Tibial artery (tissue), 4 donors: ENCODE data around the gene MAP3K7.

ENCODE experiments used
- DNase-seq, 2 donors: peaks; one replicate each; pipeline ENCODE4 v3.0.0-alpha.2; 2019
- H3K27ac ChIP-seq, 2 donors: fragments of 200-600 bp; sonication (generic) in 1 of 2; 1 replicate in 1 of 2; 2 replicates in 1 of 2; pipeline ENCODE4 v1.5.1; 2018 to 2019; ENCODE audit warnings: mild to moderate bottlenecking in 1 of 2
- H3K27me3 ChIP-seq, 2 donors: fragments of 200-600 bp; sonication (generic) in 1 of 2; one replicate each; pipeline versions ENCODE4 v1.5.1 to v1.6.0; 2016 to 2019
- H3K36me3 ChIP-seq, 3 donors: fragments of 200-600 bp; sonication (generic) in 2 of 3; one replicate each; pipeline ENCODE4 v1.5.1; 2016 to 2019; ENCODE audit warnings: mild to moderate bottlenecking in 2 of 3
- H3K4me1 ChIP-seq, 4 donors: fragments of 200-600 bp; sonication (generic) in 2 of 4; 1 replicate in 3 of 4; 2 replicates in 1 of 4; pipeline ENCODE4 v1.5.1; 2016 to 2019
- H3K4me3 ChIP-seq, 2 donors: fragments of 200-600 bp; sonication (generic) in 1 of 2; 1 replicate in 1 of 2; 2 replicates in 1 of 2; pipeline ENCODE4 v1.5.1; 2018 to 2019; ENCODE audit warnings: mild to moderate bottlenecking in 2 of 2
- H3K9me3 ChIP-seq, 3 donors: fragments of 200-600 bp; sonication (generic) in 1 of 3; one replicate each; pipeline ENCODE4 v1.5.1; 2016 to 2019
- intact Hi-C: fragments of 100-400 bp; cut with DNase I; formaldehyde crosslinking; loops from one replicate; pipeline ENCODE4 v1.15.0; 2023; ENCODE audit warnings: low total_unique reads
- TF ChIP-seq, protein P1 (sequence below), 2 experiments: fragments of 200-600 bp in 1 of 2; fragments of 450-650 bp in 1 of 2; IDR thresholded peaks; one replicate each; pipeline ENCODE4 v1.5.1; 2017 to 2019; ENCODE audit warnings: antibody characterized with exemption in 2 of 2, mild to moderate bottlenecking in 1 of 2, moderate library complexity in 1 of 2

The MAP3K7 gene

DNA sequence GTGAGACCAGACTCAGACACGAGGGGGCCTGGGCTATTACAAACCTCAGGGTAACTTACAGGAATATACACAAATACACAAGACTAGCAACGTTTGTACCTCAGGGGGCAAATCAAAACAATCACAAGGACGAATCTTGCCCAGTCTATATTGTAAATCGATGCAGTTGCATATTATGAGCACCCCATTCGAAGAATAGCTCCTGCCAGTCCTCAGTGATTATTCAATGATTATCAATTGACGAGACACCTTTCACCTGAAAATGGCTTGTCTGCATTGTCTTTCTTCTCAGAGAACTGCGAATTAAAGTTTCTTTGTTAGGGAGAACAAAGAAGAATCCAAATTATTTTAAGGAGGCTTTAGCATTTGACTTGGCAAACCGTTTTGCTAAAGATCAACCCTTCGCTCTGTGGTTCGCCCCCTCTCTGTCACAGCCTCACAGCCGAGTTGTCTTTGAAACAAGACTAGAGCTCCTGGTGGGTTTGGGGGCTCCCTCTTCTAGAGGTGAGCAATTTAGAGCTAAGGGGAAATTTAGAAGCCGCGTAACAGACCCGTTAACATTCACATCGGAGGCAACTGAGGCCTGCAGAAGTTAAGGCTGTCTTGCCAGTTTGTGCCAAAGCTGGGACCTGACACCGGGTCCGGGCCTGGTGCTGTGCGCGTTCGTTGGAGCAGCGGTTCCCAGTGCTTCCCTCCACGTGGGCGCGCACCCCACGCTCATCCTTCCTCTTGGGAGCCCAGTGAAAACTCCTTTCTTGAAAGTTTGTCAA is 24.9 kb upstream of the MAP3K7 start:
- DNase-seq, result no peak

DNA sequence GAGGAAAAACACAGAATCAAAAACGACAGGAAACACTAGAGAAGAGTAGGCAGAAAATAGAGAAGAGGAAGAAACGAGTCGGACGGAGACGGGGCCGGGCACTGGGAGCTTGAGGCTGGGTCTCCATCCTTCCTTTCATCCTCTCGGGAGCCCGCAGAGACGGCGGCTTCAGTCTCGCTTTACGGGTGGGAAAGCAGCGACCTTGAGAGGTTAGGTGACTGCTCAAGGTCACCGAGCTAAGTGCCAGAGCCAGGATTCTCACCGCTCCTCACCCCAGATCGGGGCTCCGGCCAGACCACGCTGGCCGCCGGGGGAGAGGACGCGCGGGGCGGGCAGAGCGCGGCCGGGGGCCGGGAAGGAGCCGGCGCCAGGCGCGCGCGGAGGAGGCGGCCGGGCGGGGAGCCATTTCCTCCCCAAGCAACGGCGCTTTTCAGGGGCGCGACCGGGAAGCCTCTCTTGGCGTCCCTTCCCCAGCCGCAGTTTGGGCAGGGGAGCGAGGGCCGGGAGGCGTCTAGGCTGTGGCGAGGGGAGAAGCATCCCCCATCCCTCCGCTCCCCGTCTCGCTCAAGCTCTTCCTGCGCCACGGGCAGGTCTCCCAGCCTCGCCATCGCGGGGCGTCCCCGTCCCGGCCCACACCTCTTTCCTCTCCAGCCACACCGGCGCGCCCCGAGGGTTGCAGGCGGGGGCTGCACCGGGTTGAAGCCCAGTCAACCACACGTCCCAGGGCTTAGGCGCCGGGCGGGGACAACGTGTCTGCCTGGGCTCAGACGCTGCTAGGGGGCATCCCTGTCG is 24.1 kb upstream of the MAP3K7 start:
- Histone ChIP-seq H3K27ac (peak overlapping the region; percentile 33 to 39), H3K4me3 (peak overlapping the region; percentile 55 to 59), H3K4me1 (peaks cover 0 to 18% (median 8%) of the 10 kb centered on the region in 4 donors), H3K36me3 (no peaks in the 10 kb centered on the region), H3K27me3 (peaks cover 0 to 22% of the 10 kb centered on the region in 2 donors), H3K9me3 (no peaks in the 10 kb centered on the region)
- TF ChIP-seq, protein P1, sequence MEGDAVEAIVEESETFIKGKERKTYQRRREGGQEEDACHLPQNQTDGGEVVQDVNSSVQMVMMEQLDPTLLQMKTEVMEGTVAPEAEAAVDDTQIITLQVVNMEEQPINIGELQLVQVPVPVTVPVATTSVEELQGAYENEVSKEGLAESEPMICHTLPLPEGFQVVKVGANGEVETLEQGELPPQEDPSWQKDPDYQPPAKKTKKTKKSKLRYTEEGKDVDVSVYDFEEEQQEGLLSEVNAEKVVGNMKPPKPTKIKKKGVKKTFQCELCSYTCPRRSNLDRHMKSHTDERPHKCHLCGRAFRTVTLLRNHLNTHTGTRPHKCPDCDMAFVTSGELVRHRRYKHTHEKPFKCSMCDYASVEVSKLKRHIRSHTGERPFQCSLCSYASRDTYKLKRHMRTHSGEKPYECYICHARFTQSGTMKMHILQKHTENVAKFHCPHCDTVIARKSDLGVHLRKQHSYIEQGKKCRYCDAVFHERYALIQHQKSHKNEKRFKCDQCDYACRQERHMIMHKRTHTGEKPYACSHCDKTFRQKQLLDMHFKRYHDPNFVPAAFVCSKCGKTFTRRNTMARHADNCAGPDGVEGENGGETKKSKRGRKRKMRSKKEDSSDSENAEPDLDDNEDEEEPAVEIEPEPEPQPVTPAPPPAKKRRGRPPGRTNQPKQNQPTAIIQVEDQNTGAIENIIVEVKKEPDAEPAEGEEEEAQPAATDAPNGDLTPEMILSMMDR (IDR thresholded peaks at IDR 0.05), result no peak
- peak in 1 of 2 donors; percentile 23 for DNase-seq
- intact Hi-C loops, result no loop called here

More for the DNA sequence above, 24.9 kb upstream of the MAP3K7 start:
- Histone ChIP-seq H3K9me3 (no peaks in the 10 kb centered on the region), H3K4me3 (peak overlapping the region; percentile 55 to 59), H3K36me3 (no peaks in the 10 kb centered on the region), H3K27me3 (peaks cover 0 to 22% of the 10 kb centered on the region in 2 donors), H3K4me1 (peaks cover 0 to 18% (median 8%) of the 10 kb centered on the region in 4 donors), H3K27ac (peak overlapping the region in 1 of 2 donors; percentile 19)
- TF ChIP-seq, protein P1 (IDR thresholded peaks at IDR 0.05), result no peak
- intact Hi-C loops, result no loop called here

DNA sequence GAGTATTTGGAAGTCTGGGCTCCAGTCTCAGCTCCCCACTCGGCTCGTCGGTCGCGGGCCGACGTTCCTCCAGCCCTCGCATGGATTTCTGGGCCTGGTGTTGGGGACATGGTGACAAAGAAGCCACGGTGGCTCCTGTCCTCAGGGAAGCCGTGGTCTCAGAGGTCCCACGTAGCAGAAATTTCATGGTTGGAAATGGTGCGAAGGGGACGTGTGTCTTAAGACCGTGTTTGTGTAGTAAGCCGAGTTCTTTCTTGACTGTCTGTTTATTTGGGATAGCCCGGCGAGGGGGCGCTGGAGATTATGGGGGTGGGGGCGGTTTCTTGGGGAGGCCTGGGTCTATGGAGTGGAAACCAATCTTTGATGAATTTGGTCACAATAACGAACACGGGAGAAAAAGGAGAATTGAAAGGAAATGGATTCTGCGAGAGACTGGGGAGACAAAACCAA is 23.5 kb upstream of the MAP3K7 start:
- peaks cover 0 to 18% (median 8%) of the 10 kb centered on the region in 4 donors for H3K4me1 ChIP-seq
- H3K27ac ChIP-seq, result peak overlapping the region; percentile 33 to 39
- DNase-seq, result no peak
- no peaks in the 10 kb centered on the region for H3K9me3 ChIP-seq
- H3K36me3 ChIP-seq, result no peaks in the 10 kb centered on the region
- intact Hi-C loops, result no loop called here
- H3K4me3 ChIP-seq, result peak overlapping the region; percentile 55 to 59
- TF ChIP-seq, protein P1 (IDR thresholded peaks at IDR 0.05), result no peak
- peaks cover 0 to 21% of the 10 kb centered on the region in 2 donors for H3K27me3 ChIP-seq

DNA sequence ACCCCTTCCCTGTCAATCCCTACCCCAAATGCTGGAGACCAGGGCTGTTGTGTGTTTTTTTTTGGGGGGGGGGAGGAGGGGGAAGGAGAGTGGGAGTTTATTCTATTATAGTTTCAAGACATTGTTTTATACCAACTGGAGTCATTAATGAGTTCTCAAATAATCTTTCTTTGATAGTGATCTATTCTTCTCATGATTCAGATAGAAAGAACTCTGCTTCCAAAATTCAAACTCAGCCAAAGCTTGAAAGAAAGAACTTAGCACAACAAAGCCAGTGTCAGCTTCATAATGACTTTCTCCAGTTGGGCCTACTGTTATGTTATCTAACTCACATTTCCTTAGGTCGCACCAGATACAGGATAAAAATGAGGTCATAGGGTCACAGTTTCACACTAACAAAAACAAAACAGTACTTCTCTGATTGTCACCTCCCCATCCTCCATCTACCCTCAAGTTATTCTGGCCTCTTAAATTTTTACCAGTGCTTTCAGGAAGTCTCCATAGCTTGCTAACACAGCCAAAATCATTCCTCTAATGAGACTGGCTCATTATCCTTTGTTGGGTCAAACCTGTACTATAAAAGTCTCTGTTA is 19.0 kb upstream of the MAP3K7 start:
- H3K27ac ChIP-seq, result no peak overlapping the region
- H3K36me3 ChIP-seq, result no peaks in the 10 kb centered on the region
- intact Hi-C loops, result no loop called here
- H3K4me1 ChIP-seq, result peaks cover 0 to 5% (median 0%) of the 10 kb centered on the region in 4 donors
- TF ChIP-seq, protein P1 (IDR thresholded peaks at IDR 0.05), result no peak
- no peak for DNase-seq
- H3K9me3 ChIP-seq, result no peaks in the 10 kb centered on the region
- peaks cover 0 to 6% of the 10 kb centered on the region in 2 donors for H3K27me3 ChIP-seq
- H3K4me3 ChIP-seq, result no peak overlapping the region

DNA sequence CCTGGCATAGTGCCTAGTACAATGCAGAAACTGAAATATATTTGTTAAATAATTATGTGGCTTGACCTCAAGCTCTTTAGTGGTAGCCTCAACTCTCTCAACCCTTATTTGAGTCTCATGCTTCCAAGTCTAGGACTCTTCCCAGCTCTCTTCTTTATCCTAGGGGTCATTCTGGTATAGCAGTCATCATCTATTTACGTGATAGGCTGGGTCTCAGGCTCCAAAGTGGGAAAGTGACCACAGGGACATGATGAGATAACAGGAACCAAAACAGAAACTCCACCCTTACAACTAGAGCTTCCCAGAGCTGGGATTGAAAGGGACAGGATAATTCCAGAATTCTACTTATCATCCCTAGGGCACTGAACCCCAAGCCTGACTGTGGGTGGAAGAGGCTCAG is 17.7 kb upstream of the MAP3K7 start:
- Histone ChIP-seq H3K27ac (no peak overlapping the region), H3K9me3 (no peaks in the 10 kb centered on the region), H3K4me3 (no peak overlapping the region), H3K4me1 (no peaks in the 10 kb centered on the region), H3K27me3 (peaks cover 0 to 6% of the 10 kb centered on the region in 2 donors), H3K36me3 (no peaks in the 10 kb centered on the region)
- intact Hi-C loops, result no loop called here
- TF ChIP-seq, protein P1 (IDR thresholded peaks at IDR 0.05), result no peak
- no peak for DNase-seq
